WERI-Rb-1 (cell line): ENCODE measurements around the gene TBC1D5.

Source experiments
- DNase-seq: peaks from one replicate; pipeline ENCODE4 v3.0.0-alpha.2; 2020
- H3K27ac ChIP-seq: fragments of 250-450 bp; sonication (Bioruptor Pico); 2 replicates; pipeline ENCODE4 v1.5.1; 2020; ENCODE audit warnings: mild to moderate bottlenecking, moderate library complexity
- H3K27me3 ChIP-seq: fragments of 250-450 bp; sonication (Bioruptor Pico); 2 replicates; pipeline ENCODE4 v1.5.1; 2021; ENCODE audit warnings: mild to moderate bottlenecking, low read depth, moderate library complexity; ENCODE audit not compliant: insufficient read depth, severe bottlenecking
- H3K36me3 ChIP-seq: fragments of 250-450 bp; sonication (Bioruptor Pico); 2 replicates; pipeline ENCODE4 v1.5.1; 2020; ENCODE audit warnings: mild to moderate bottlenecking, moderate library complexity
- H3K4me3 ChIP-seq: 2 replicates; pipeline ENCODE4 v1.5.1; 2011; ENCODE audit warnings: low read depth, mild to moderate bottlenecking, control low read depth, low read length
- H3K9me3 ChIP-seq: fragments of 250-450 bp; sonication (Bioruptor Pico); 2 replicates; pipeline ENCODE4 v1.5.1; 2021; ENCODE audit warnings: mild to moderate bottlenecking, moderate library complexity; ENCODE audit not compliant: severe bottlenecking
- TF ChIP-seq, protein P1 (sequence below): IDR thresholded peaks from 2 replicates; pipeline ENCODE4 v1.5.1; 2011; ENCODE audit warnings: low read depth, mild to moderate bottlenecking, control low read depth, inconsistent platforms, low read length

Gene TBC1D5

DNA sequence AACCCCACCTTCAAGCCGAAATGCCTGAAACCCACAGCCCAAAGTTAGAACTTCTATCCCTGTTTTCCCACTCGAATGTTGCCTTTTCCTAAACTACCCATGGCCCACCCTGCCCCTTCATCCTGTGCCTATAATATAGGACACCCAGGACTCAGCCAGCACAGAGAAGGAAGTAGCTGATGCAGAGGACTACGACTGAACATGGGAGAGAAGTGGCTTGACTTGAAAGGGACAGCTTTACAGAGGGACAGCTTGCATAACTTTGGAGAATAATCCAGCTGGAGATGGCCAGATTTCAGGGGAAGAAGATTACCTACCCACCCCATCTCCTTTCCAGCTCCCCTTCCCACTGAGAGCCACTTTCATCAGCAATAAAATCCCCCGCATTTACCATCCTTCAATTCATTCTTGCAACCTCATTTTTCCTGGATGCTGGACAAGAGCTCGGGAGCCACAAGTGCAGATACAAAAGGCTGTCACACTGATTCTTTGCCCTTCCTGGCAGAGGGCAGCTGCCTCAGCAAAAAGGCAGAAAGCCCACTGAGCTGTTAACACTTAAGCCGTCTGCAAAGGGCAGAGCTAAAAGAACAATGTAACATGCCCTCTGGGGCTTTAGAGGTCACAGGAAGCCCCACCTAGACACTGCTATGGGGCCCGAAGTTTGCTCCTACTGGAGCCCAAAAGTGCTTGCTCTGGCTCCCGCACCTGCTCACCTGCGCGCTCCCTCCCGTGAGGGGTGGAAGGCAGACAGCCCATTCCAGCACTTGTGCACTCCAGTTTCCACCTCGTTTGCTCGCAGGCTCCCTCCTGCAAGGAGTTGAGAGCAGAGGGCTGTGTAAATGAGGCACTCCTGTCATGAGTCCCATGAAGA is 224.0 kb downstream of the TBC1D5 start:
- TF ChIP-seq, protein P1, sequence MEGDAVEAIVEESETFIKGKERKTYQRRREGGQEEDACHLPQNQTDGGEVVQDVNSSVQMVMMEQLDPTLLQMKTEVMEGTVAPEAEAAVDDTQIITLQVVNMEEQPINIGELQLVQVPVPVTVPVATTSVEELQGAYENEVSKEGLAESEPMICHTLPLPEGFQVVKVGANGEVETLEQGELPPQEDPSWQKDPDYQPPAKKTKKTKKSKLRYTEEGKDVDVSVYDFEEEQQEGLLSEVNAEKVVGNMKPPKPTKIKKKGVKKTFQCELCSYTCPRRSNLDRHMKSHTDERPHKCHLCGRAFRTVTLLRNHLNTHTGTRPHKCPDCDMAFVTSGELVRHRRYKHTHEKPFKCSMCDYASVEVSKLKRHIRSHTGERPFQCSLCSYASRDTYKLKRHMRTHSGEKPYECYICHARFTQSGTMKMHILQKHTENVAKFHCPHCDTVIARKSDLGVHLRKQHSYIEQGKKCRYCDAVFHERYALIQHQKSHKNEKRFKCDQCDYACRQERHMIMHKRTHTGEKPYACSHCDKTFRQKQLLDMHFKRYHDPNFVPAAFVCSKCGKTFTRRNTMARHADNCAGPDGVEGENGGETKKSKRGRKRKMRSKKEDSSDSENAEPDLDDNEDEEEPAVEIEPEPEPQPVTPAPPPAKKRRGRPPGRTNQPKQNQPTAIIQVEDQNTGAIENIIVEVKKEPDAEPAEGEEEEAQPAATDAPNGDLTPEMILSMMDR: no peak
- no peak overlapping the region for H3K27ac ChIP-seq
- H3K9me3 ChIP-seq: no peaks in the 10 kb centered on the region
- H3K4me3 ChIP-seq: no peak overlapping the region
- no peak for DNase-seq
- no peaks in the 10 kb centered on the region for H3K36me3 ChIP-seq
- H3K27me3 ChIP-seq: no peaks in the 10 kb centered on the region

DNA sequence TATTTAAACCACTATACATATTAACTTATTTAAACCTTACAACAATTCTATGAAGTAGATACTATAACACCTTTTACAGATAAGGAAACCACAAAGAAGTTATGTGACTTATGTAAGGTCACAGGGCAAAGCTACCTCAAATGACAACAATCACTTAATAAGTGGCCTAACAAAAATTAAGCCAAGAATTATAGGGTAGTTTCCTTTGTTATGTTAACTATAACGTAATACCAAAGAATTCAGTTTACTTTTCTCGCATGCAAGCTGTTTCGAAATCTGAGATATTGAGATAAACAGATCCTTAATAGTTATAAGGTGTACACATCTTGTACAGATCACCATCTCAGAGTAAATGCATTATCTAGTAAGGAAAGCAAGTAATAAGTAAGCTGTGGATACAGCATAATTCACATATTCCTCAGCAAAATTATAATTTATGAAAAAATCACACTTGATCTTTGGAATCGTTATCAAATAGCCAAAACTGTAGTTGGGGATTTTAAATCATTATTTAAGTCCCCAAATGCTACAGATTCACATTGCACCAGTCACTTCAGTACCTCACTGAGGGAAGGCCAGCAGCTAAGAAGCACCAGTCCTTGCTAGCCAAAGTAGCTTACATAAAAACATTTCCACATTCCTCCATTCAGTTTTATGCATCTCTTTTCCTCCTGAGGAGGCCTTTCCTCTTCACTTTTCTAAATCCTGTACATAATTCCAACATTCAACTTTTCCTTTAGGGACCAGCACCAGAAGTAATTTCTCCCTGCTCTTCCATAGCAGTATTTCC is 226.8 kb downstream of the TBC1D5 start:
- no peaks in the 10 kb centered on the region for H3K9me3 ChIP-seq
- no peak overlapping the region for H3K27ac ChIP-seq
- no peak overlapping the region for H3K4me3 ChIP-seq
- TF ChIP-seq, protein P1: no peak
- no peaks in the 10 kb centered on the region for H3K36me3 ChIP-seq
- no peak for DNase-seq
- H3K27me3 ChIP-seq: no peaks in the 10 kb centered on the region

DNA sequence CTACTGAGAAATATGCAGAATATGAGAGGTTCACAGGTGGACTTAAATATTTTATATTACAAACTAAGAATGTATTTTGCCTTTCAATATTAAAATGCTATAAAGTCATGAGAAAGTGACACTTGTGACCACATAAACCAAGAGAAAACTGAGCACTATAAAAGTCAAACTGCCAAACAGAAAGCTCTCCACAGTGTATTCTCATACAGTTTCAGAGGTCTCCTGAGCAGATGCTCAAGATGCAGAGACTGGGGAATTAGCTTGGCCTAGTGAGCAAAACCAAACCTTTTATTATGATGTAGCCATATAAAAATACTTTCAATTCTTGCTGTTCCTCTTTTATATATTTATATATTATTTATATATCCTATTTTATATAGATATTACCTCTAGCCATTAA is 227.8 kb downstream of the TBC1D5 start:
- no peak for DNase-seq
- Histone ChIP-seq H3K9me3 (no peaks in the 10 kb centered on the region), H3K4me3 (no peak overlapping the region), H3K36me3 (no peaks in the 10 kb centered on the region), H3K27me3 (no peaks in the 10 kb centered on the region), H3K27ac (no peak overlapping the region)
- TF ChIP-seq, protein P1: no peak

DNA sequence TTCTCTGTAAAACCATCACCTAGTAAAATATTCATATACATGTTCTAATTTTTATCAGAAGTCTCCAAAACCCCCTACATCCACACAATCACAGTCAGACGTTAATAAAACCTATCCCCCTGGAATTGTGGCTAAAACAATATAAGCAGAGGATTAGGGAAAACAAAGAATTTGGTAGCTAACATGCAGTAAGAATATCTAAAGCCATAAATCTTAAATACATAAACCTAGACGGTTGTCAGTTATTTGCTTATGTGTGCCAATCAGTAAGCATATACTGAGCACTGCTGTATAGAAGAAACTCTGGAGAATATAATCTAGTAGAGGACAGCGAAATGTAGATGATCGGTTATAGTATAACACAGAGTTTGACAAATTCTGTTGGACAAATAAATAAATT is 232.2 kb downstream of the TBC1D5 start:
- no peak overlapping the region for H3K27ac ChIP-seq
- TF ChIP-seq, protein P1: no peak
- DNase-seq: no peak
- no peaks in the 10 kb centered on the region for H3K9me3 ChIP-seq
- no peaks in the 10 kb centered on the region for H3K36me3 ChIP-seq
- no peak overlapping the region for H3K4me3 ChIP-seq
- H3K27me3 ChIP-seq: no peaks in the 10 kb centered on the region

DNA sequence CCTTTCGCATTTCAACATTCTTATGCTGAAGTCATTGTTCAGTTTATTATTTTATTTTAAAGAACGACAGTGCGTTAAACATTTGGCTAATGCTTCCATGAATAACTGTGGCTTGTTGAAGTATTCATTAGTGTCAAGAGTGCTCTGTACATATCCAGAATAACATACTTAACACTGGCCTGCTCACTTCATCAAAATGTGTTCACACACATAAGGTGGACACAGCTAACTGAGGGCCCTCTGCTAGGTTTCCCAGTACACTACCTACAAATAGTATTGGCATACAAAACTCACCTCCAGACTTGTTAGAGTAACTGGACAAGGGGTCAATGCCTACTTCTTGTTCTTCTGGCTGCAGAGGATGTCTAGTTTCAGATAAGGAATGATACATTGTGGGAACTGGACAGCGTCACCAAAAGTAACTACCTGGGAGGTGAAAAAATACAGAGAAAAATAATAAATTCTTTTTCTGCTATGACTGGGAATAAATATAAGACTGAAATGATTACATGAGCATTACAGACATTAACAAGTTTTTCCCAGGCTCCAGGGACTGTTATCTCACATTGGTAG is 234.2 kb downstream of the TBC1D5 start:
- H3K36me3 ChIP-seq: no peaks in the 10 kb centered on the region
- no peak overlapping the region for H3K4me3 ChIP-seq
- TF ChIP-seq, protein P1: no peak
- DNase-seq: no peak
- H3K27me3 ChIP-seq: no peaks in the 10 kb centered on the region
- no peak overlapping the region for H3K27ac ChIP-seq
- H3K9me3 ChIP-seq: no peaks in the 10 kb centered on the region
